WERI-Rb-1 (cell line): Measurements from ENCODE around the gene PCED1B.
"Not testable (repeated sequence)": the region's sequence is repeated elsewhere in the genome, so short reads cannot be mapped to it uniquely, and the experiment has no call there.

ENCODE experiments used
- DNase-seq: peaks from one replicate; pipeline ENCODE4 v3.0.0-alpha.2; 2020
- H3K27ac ChIP-seq: fragments of 250-450 bp; sonication (Bioruptor Pico); 2 replicates; pipeline ENCODE4 v1.5.1; 2020; ENCODE audit warnings: mild to moderate bottlenecking, moderate library complexity
- H3K27me3 ChIP-seq: fragments of 250-450 bp; sonication (Bioruptor Pico); 2 replicates; pipeline ENCODE4 v1.5.1; 2021; ENCODE audit warnings: mild to moderate bottlenecking, low read depth, moderate library complexity; ENCODE audit not compliant: insufficient read depth, severe bottlenecking
- H3K36me3 ChIP-seq: fragments of 250-450 bp; sonication (Bioruptor Pico); 2 replicates; pipeline ENCODE4 v1.5.1; 2020; ENCODE audit warnings: mild to moderate bottlenecking, moderate library complexity
- H3K4me3 ChIP-seq: 2 replicates; pipeline ENCODE4 v1.5.1; 2011; ENCODE audit warnings: low read depth, mild to moderate bottlenecking, control low read depth, low read length
- H3K9me3 ChIP-seq: fragments of 250-450 bp; sonication (Bioruptor Pico); 2 replicates; pipeline ENCODE4 v1.5.1; 2021; ENCODE audit warnings: mild to moderate bottlenecking, moderate library complexity; ENCODE audit not compliant: severe bottlenecking
- CTCF ChIP-seq: IDR thresholded peaks from 2 replicates; pipeline ENCODE4 v1.5.1; 2011; ENCODE audit warnings: low read depth, mild to moderate bottlenecking, control low read depth, inconsistent platforms, low read length

The PCED1B gene

GRCh38 chr12:47114481-47114892 lies 35.1 kb downstream of the PCED1B start:
- TF ChIP-seq CTCF, result no peak
- Histone ChIP-seq H3K36me3 (no peaks in the 10 kb centered on the region), H3K4me3 (no peak overlapping the region), H3K9me3 (no peaks in the 10 kb centered on the region), H3K27ac (no peak overlapping the region), H3K27me3 (peaks cover 16% of the 10 kb centered on the region)
- no peak for DNase-seq

GRCh38 chr12:47117305-47117704 lies 37.9 kb downstream of the PCED1B start:
- H3K4me3 ChIP-seq, H3K27me3 ChIP-seq, H3K9me3 ChIP-seq, H3K27ac ChIP-seq, DNase-seq, H3K36me3 ChIP-seq: not testable (repeated sequence)

GRCh38 chr12:47120736-47121135 lies 41.3 kb downstream of the PCED1B start:
- TF ChIP-seq CTCF, result no peak

GRCh38 chr12:47121146-47121545 lies 41.7 kb downstream of the PCED1B start:
- DNase-seq, result no peak
- H3K4me3 ChIP-seq, result no peak overlapping the region
- no peak overlapping the region for H3K27ac ChIP-seq
- no peaks in the 10 kb centered on the region for H3K9me3 ChIP-seq
- no peaks in the 10 kb centered on the region for H3K36me3 ChIP-seq
- H3K27me3 ChIP-seq, result peaks cover 8% of the 10 kb centered on the region
- TF ChIP-seq CTCF, result no peak

More at GRCh38 chr12:47120736-47121135, 41.3 kb downstream of the PCED1B start:
- Histone ChIP-seq H3K4me3 (no peak overlapping the region), H3K27me3 (peaks cover 8% of the 10 kb centered on the region), H3K9me3 (no peaks in the 10 kb centered on the region), H3K36me3 (no peaks in the 10 kb centered on the region), H3K27ac (no peak overlapping the region)
- DNase-seq, result no peak

GRCh38 chr12:47122602-47123001 lies 43.2 kb downstream of the PCED1B start:
- Histone ChIP-seq H3K9me3 (no peaks in the 10 kb centered on the region), H3K36me3 (no peaks in the 10 kb centered on the region), H3K27ac (no peak overlapping the region), H3K4me3 (no peak overlapping the region), H3K27me3 (peaks cover 11% of the 10 kb centered on the region)
- TF ChIP-seq CTCF, result no peak
- DNase-seq, result no peak

- DNase-seq, result no peak
- TF ChIP-seq CTCF, result no peak
- no peaks in the 10 kb centered on the region for H3K36me3 ChIP-seq
- no peak overlapping the region for H3K27ac ChIP-seq
- H3K27me3 ChIP-seq, result peaks cover 11% of the 10 kb centered on the region
- no peak overlapping the region for H3K4me3 ChIP-seq
- H3K9me3 ChIP-seq, result no peaks in the 10 kb centered on the region
These were observed 44.3 kb downstream of the PCED1B start for GRCh38 chr12:47123730-47124129.
